GM21529 (cell line): ENCODE results near the gene PLEKHG4B.

Experiments used
- ATAC-seq: cut with Tn5 transposase; IDR thresholded peaks from one replicate; pipeline ENCODE4 v1.9.1; 2021; ENCODE audit not compliant: unreplicated experiment

PLEKHG4B gene

GRCh38 chr5:74503-75109, 17.4 kb upstream of the PLEKHG4B start:
- ATAC-seq = no peak

DNA sequence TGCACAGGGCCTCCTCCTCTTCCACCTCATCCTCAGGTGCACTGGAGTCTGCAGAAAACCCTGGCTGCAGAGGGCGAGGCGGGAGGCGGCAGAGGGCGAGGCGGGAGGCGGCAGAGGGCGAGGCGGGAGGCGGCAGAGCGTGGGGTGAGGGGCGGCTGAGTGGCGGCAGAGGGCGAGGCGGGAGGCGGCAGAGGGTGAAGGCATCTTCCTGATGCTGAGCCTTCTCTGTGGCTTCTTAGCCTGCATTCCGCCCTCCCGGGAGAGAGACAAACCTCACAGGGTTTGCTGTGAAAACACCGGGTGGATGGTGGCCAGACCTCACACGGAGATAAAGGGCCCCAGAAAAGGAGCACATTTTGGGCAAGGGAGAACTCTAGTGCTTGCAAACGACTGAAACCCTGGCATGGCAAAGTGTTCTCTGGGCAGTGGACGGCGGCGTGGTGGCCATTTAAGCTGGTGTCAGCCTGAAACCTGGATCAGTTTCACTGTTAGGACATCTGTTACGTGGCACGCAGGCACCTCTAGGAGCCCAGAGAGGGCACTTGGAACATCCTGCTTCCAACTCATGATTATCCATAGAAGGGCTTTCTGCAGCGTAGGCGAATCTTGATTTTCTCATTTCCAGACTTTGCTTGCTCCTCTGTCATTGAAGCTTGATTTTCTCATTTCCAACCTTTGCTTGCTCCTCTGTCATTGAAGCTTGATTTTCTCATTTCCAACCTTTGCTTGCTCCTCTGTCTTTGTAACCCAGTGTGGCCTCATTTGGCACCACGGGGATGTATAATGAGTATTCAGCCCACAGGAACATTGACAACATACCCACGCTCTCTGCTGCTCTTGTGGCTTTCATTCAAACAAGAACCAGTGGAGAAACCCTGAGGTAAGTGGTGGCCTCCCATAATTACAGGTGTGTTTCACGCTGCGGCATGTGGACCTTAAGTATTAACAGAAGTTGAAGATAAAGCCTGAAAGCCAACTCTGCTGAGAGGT, 16.3 kb upstream of the PLEKHG4B start:
- ATAC-seq = no peak

- no peak for ATAC-seq
Observed at GRCh38 chr5:76358-77169, 15.4 kb upstream of the PLEKHG4B start.

GRCh38 chr5:77170-77501, 14.8 kb upstream of the PLEKHG4B start:
- ATAC-seq = no peak

- ATAC-seq = no peak
Observed at GRCh38 chr5:77546-77945, 14.4 kb upstream of the PLEKHG4B start.

DNA sequence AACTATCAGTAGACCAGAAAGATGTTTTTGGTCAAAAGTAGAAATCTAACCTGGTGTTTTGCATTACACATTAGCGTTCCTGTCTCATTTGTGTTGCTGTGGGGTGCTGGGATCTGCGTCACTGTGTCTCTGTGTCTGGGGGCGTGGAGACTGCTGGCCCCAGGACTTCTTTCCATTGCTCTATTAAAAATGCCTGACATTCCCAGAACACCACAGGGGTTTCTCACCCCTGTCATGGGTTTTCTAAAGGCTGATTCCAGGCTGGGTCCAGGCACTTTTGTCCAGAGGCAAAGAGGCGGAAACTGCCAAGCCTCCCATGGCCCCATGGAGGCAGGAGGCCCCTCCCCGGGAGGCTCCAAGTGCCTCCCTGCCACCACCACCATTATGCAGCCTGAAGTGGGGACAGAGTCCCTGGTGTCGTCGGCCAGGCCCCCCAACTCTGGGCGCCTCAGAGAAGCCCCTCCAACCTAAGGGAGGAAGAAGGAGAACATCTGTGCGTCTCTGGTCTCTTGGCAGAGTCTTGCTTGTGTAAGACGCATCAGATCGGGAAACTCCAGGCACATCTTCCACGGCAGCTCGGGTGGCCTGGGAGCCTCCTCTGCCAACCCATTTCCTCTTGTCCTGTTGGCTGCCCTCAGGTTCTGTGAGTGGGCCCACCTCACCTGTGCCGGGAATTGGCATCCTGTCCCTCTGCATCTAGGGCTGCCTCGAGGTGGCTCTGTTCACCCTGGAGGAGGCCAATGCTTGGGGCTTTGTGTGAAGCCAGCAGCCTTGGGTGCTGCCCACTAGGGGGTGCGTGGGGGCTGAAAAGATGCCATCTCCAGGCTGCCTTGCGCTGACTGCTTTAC, 13.8 kb upstream of the PLEKHG4B start:
- ATAC-seq = no peak

- ATAC-seq = no peak
Observed at GRCh38 chr5:78805-79149, 13.2 kb upstream of the PLEKHG4B start.

DNA sequence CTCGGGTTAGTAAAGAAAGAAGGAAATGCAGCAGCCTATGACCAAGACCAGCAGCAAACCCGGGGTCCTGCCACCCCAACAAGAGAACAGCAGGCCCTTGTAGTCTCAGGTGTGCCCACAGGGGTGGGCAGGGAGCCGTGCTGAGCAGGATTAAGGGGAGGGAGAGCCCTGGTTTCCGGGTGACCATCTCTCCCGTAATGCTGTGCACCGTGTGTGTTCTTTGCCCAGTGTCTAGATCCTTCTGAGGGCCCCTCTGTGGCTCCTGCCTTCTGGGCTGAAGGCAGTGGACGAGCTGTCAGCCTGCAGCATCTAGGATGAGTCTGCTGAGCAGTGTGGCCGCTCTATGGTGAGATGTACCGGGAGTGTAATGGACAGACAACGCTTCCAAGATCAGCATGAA, 12.7 kb upstream of the PLEKHG4B start:
- ATAC-seq = no peak

- ATAC-seq = no peak
Observed at GRCh38 chr5:79821-80220, 12.1 kb upstream of the PLEKHG4B start.

DNA sequence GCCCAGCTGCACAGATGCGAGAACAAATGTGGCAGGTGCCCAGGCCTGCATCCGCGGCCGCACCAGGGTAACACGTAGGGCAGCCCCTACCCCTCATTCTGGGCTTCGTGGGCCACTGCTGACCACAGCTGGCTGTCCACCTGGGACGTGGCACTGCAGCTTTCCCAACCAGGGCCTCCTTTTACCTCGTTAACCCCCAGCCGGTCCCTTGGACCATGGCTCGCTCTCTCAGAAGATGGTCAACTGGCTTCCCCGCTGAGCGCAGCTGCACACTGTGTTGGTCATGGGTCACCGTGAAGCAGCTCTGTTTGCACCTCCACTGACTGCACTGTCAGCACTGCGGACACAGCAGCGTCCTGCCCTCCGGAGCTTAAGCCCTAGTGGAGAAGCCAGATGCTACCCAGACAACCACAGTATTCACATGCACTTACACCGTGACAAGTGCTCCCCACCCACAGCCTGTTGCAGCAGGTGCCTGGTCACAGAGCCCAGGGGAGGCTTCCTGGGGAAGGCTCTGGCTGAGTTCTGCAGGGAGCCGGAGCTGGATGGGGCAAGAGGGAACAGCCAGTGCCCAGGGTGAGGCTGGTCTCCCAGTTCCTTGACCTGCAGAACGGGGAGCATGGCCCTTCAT, 10.5 kb upstream of the PLEKHG4B start:
- ATAC-seq = no peak

DNA sequence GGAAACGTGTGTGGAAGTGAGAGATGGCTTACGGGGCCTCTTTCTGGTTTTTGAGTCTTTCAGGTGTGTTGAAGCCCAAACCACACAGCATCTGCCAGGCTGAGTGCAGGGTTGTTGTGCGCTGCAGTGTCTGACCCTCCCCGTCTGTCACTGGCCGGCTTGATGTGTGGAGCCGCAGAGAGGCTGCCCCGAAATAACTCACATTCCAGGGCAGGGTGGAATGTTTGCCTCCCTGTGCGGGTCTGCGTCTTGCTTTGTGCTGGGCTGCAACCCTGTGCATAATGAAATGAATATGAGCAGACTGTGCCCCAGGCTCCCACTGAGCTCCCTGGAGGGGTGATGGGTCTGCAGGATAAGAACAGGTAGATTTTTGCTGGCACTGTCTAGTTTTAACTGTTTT, 9.9 kb upstream of the PLEKHG4B start:
- ATAC-seq = no peak

GRCh38 chr5:82570-82969, 9.4 kb upstream of the PLEKHG4B start:
- no peak for ATAC-seq

DNA sequence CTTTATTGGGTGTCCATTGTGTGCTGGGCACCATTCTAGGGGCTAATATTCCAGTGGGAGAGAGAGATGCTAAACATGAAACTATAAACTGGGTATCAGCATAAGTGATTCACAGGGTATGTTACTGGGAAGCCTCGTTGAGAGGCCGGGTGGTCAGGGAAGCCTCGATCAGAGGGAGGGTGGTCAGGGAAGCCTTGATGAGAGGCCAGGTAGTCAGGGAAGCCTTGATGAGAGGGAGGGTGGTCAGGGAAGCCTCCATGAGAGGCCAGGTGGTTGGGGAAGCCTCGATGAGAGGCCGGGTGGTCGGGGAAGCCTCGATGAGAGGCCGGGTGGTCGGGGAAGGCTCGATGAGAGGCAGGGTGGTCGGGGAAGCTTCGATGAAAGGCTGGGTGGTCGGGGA, 8.9 kb upstream of the PLEKHG4B start:
- ATAC-seq = no peak

- ATAC-seq = no peak
Observed at GRCh38 chr5:85334-85995, 6.5 kb upstream of the PLEKHG4B start.

DNA sequence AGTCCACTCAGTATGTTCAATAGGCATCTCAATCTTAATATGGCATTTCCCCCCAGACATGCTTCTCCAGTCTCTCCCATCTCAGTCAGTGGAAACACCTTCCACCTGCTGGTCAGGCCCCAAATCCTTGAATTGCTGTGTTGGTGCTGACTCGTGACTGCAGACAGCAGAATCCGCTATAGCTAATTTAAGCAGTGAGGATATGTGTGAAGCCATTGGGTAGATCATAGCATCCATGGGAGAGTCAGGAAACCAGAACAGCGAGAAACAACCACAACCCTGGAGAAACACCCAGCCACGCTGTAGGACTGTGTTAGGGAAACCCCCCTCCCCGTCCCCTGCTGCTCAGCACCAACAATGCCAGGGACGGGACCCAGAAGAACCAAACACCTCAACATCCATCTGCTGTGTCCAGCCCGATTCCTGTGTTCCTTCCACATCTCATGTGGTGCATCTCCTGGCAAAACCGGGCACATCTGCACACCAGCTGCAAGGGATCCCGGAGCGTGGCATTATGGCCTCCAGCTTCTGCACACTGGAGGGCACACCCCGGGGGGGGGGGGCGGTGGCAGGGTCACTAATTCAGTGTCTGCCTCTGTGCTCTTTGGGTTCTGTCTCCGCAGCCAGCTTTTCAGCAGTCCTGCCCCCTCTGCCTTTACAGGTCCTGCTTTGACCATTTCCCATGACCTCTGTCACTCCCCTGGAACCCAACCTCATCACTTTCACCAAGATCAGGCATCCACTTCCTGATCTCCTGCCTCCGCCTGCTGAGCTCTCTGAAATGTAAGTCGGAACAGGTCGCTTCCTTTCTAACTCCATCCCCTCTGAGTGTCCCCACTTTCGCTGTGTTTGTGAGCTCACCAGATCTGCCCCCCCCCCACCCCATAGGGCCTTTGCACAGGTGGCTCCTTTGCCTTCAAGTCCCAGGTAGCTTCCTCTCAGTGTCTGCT, 2.4 kb upstream of the PLEKHG4B start:
- ATAC-seq = no peak

DNA sequence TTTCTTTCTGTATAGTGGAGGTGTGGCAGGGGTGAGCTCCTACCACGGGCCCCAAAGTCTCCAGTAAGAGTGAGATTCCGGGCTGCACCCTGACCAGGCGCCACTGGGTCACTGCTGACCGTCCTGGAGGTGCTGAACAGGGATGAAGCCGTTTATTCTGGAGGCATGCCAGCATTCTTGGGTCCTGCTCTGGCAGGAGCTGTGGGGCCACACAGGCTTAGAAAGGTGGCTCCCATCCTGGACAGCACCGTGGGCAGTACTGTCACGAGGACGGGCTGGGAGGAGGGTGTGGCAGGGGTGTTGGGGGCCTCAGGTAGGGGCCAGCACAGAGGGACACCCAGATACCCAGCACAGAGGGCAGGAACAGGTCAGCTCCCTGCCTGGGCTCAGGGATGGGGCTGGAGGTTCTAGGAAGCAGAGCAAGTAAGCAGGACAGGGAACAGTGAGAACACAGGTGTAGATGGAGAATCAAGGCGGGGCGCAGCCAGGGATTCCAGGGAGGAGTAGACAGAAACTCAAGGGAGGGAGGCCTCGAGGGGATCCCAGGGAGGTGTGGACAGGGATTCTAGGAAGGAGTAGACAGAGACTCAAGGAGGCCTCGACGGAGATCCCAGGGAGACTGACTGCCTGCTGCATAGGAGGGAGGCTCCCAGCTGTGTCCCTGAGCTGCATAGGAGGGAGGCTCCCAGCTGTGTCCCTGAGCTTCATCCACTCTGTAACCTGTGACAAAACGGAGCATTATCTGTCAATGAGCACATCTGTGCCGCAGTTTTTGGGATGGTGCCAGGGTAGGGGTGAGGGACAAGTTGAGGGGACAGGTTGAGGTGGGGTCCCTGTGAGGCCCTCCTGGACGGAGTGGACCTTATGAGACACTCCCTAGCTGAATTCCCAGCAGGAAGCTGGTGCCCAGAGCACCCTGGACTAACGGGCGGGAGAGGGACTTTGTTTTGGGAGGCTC, 1.1 kb upstream of the PLEKHG4B start:
- no peak for ATAC-seq

DNA sequence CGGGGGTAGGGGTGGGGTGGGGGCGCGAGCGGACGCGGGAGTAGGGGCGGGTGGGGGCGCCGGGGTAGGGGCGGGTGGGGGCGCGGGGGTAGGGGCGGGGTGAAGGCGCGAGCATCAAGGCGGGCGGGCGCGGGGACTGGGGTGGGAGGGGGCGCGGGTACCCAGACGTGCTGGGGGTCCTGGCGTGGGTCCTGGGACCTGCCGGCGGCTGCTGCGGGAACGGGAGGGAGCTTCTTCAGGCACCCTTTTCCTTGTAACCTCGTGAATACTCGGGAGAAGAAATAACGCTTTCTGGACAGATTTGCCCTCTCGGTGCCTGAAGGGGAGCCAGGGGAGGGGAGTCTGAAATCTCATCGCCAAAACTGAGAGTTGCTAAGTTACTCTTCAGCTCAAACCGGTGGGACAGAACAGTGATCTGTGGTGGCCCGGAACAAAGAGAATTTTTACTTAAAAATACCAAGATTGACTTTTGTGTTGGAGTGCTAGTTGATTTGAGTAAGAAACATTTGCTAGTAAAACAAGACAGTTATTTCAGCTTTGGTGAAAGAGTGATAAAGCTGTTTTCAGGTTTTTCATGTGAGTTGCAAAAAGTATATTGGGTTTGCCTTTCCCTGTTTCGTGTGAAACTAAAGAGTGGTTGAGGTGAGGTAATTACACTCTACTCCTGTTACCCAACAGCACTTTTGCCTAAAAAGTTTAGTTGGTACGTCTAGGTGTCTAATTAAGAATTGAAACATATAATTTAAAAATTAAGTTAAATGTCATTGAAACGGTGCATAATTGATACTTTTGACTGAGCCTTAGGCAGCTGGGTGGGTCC, 643 bp downstream of the PLEKHG4B start:
- no peak for ATAC-seq
